Vagina (tissue), 2 donors: ENCODE data around the gene TPSG1.

ENCODE experiments used
- POLR2A ChIP-seq, 2 donors: fragments of 450-650 bp; IDR thresholded peaks; one replicate each; pipeline ENCODE4 v1.6.1; 2017; ENCODE audit warnings: antibody characterized with exemption in 2 of 2, mild to moderate bottlenecking in 2 of 2, moderate library complexity in 2 of 2
- POLR2AphosphoS5 ChIP-seq, 2 donors: sonication (generic); formaldehyde crosslinking; IDR thresholded peaks; one replicate each; pipeline ENCODE4 v1.9.0; 2017; ENCODE audit warnings: antibody characterized with exemption in 2 of 2, mild to moderate bottlenecking in 2 of 2, low read depth in 1 of 2; ENCODE audit not compliant: insufficient read depth in 1 of 2
- TF ChIP-seq, protein P1 (sequence below), 3 experiments: fragments of 450-650 bp in 2 of 3; fragments of 200-600 bp in 1 of 3; sonication (generic) in 1 of 3; IDR thresholded peaks; one replicate each; pipeline ENCODE4 v1.5.1; 2017 to 2019; ENCODE audit warnings: antibody characterized with exemption in 3 of 3, mild to moderate bottlenecking in 2 of 3, moderate library complexity in 2 of 3

GRCh38 chr16:1182316-1182671 is 42.8 kb downstream of the TPSG1 start:
- TF ChIP-seq, protein P1, sequence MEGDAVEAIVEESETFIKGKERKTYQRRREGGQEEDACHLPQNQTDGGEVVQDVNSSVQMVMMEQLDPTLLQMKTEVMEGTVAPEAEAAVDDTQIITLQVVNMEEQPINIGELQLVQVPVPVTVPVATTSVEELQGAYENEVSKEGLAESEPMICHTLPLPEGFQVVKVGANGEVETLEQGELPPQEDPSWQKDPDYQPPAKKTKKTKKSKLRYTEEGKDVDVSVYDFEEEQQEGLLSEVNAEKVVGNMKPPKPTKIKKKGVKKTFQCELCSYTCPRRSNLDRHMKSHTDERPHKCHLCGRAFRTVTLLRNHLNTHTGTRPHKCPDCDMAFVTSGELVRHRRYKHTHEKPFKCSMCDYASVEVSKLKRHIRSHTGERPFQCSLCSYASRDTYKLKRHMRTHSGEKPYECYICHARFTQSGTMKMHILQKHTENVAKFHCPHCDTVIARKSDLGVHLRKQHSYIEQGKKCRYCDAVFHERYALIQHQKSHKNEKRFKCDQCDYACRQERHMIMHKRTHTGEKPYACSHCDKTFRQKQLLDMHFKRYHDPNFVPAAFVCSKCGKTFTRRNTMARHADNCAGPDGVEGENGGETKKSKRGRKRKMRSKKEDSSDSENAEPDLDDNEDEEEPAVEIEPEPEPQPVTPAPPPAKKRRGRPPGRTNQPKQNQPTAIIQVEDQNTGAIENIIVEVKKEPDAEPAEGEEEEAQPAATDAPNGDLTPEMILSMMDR (IDR thresholded peaks at IDR 0.05), result no peak
- TF ChIP-seq POLR2A (IDR thresholded peaks at IDR 0.05), result no peak
- peak; percentile 39 to 67 for TF ChIP-seq POLR2AphosphoS5 (IDR thresholded peaks at IDR 0.05; ENCODE audit: insufficient read depth in 1 of 2, low read depth in 1 of 2)
